ENCODE results near the gene EMSY.

Gene EMSY

DNA sequence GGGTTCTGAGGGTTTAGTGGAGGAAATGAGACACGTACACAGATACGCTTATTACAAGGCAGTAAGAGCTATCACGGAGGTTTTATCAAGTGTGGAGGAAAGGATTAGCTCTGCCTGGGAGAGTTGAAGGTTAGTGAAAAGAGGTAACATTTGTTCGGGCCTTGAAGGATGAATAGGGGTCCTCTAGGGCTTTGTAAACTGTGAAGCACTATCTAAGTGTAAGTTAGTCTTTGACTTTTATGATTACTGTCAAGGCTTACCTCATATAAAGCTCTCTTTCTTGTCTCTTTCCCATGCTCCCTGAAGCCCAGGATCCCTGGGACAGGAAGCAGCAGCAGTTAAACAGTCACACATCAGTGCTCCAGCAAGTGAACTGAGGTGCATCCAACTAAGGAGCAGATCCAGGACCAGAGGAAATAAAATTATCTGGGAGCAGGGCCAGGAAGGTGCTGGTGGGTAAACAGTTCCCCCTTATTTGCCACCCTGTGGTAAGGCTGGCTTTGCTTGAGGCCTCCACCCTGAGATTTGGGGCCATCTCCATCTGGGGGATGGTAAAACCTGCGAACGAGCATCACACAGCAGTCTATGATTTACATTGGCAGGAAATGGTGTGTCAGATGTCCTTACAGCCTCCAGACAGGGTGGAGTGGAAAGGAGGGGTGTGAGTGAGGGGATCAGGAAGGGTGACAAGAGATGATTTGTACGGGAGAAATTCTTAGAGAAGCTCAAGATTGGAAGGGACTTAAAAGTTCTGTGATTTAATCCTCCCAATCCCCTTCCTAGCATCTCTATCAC is 36.5 kb upstream of the EMSY start:
- Mint-ChIP-seq H3K4me1 (peaks cover 64% of the 10 kb centered on the region), H3K36me3 (ENCODE audit: low read depth) (peaks cover 42% of the 10 kb centered on the region), H3K27me3 (ENCODE audit: low read depth, poor library complexity) (peaks cover 3% of the 10 kb centered on the region), H3K9me3 (peaks cover 4% of the 10 kb centered on the region), H3K27ac (peak overlapping the region; percentile 98), H3K4me3 (peak overlapping the region; percentile 69)
- DNase-seq: peak; percentile 42
- TF ChIP-seq, protein P1, sequence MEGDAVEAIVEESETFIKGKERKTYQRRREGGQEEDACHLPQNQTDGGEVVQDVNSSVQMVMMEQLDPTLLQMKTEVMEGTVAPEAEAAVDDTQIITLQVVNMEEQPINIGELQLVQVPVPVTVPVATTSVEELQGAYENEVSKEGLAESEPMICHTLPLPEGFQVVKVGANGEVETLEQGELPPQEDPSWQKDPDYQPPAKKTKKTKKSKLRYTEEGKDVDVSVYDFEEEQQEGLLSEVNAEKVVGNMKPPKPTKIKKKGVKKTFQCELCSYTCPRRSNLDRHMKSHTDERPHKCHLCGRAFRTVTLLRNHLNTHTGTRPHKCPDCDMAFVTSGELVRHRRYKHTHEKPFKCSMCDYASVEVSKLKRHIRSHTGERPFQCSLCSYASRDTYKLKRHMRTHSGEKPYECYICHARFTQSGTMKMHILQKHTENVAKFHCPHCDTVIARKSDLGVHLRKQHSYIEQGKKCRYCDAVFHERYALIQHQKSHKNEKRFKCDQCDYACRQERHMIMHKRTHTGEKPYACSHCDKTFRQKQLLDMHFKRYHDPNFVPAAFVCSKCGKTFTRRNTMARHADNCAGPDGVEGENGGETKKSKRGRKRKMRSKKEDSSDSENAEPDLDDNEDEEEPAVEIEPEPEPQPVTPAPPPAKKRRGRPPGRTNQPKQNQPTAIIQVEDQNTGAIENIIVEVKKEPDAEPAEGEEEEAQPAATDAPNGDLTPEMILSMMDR (IDR thresholded peaks at IDR 0.05): no peak

- Mint-ChIP-seq H3K36me3 (ENCODE audit: low read depth) (peaks cover 31% of the 10 kb centered on the region), H3K4me3 (no peak overlapping the region), H3K27ac (peak overlapping the region; percentile 98), H3K9me3 (peaks cover 7% of the 10 kb centered on the region), H3K27me3 (ENCODE audit: low read depth, poor library complexity) (peaks cover 3% of the 10 kb centered on the region), H3K4me1 (peaks cover 73% of the 10 kb centered on the region)
- TF ChIP-seq, protein P1 (IDR thresholded peaks at IDR 0.05): no peak
- DNase-seq: peak; percentile 43
Measured at GRCh38 chr11:76410851-76411357, 33.9 kb upstream of the EMSY start.

GRCh38 chr11:76415073-76415472 is 29.7 kb upstream of the EMSY start:
- Mint-ChIP-seq H3K27ac (no peak overlapping the region), H3K27me3 (ENCODE audit: low read depth, poor library complexity) (peaks cover 3% of the 10 kb centered on the region), H3K36me3 (ENCODE audit: low read depth) (peaks cover 40% of the 10 kb centered on the region), H3K9me3 (peaks cover 22% of the 10 kb centered on the region), H3K4me1 (peaks cover 60% of the 10 kb centered on the region), H3K4me3 (no peak overlapping the region)
- DNase-seq: no peak
- TF ChIP-seq, protein P1 (IDR thresholded peaks at IDR 0.05): no peak

GRCh38 chr11:76419896-76420295 is 24.9 kb upstream of the EMSY start:
- TF ChIP-seq, protein P1 (IDR thresholded peaks at IDR 0.05): no peak
- no peak for DNase-seq
- Mint-ChIP-seq H3K4me1 (peaks cover 43% of the 10 kb centered on the region), H3K27ac (no peak overlapping the region), H3K27me3 (ENCODE audit: low read depth, poor library complexity) (peaks cover 4% of the 10 kb centered on the region), H3K36me3 (ENCODE audit: low read depth) (peaks cover 19% of the 10 kb centered on the region), H3K4me3 (no peak overlapping the region), H3K9me3 (peaks cover 16% of the 10 kb centered on the region)

- peaks cover 6% of the 10 kb centered on the region for H3K36me3 Mint-ChIP-seq (ENCODE audit: low read depth)
- peaks cover 61% of the 10 kb centered on the region for H3K4me1 Mint-ChIP-seq
- TF ChIP-seq, protein P1 (IDR thresholded peaks at IDR 0.05): no peak
- peaks cover 4% of the 10 kb centered on the region for H3K9me3 Mint-ChIP-seq
- H3K27ac Mint-ChIP-seq: peak overlapping the region; percentile 19
- H3K27me3 Mint-ChIP-seq (ENCODE audit: low read depth, poor library complexity): peaks cover 4% of the 10 kb centered on the region
- H3K4me3 Mint-ChIP-seq: no peak overlapping the region
- no peak for DNase-seq
Measured at GRCh38 chr11:76424379-76424778, 20.4 kb upstream of the EMSY start.

DNA sequence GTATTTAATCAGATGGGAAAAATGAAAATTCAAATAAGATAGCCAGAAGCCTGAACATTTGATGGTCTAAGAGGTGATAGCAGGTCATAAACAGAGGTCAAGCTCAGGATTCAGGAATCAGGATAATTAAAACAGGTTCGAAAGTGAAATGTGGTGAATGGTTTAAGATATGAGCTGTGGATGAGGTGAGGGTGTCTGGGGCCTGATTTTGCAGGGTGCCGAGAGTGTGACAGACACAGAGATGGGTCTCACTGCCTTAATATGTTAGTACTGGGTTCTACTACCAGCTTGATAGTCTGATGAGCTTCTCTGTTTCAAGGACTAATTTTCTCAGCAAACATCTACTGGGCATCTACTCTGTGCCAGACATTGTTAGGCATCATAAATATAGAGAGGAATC is 19.9 kb upstream of the EMSY start:
- no peak overlapping the region for H3K4me3 Mint-ChIP-seq
- no peaks in the 10 kb centered on the region for H3K9me3 Mint-ChIP-seq
- peaks cover 4% of the 10 kb centered on the region for H3K36me3 Mint-ChIP-seq (ENCODE audit: low read depth)
- H3K4me1 Mint-ChIP-seq: peaks cover 66% of the 10 kb centered on the region
- peaks cover 4% of the 10 kb centered on the region for H3K27me3 Mint-ChIP-seq (ENCODE audit: low read depth, poor library complexity)
- peak overlapping the region; percentile 19 for H3K27ac Mint-ChIP-seq
- TF ChIP-seq, protein P1 (IDR thresholded peaks at IDR 0.05): no peak
- no peak for DNase-seq

Measured in nephron progenitor cell (in vitro differentiated cells).